ENCODE measurements around the gene UBXN2A. TPM values are rescaled to one million over a fixed set of nuclear protein-coding genes. Genes with fewer than 3 reads are reported as not detected.

Gene UBXN2A
- total RNA-seq, 2 experiments from 2014 or later = 9.6 to 11.9 TPM

Other genes with a start within 250 kb of the UBXN2A start
- 10 to 100 TPM; 24.7 to 25.6 TPM for gene ATAD2B, start 13.3 kb upstream of the UBXN2A start, total RNA-seq
- gene MFSD2B, start 69.6 kb downstream of the UBXN2A start, total RNA-seq = not detected
- gene WDCP, start 106.9 kb downstream of the UBXN2A start, total RNA-seq = 10 to 100 TPM; 16.3 to 21.8 TPM
- gene FKBP1B, start 109.3 kb downstream of the UBXN2A start, total RNA-seq = 1 to 10 TPM; 1.0 to 1.9 TPM
- 10 to 100 TPM; 82.3 to 88.5 TPM for gene SF3B6, start 135.9 kb downstream of the UBXN2A start, total RNA-seq
- 1 to 10 TPM; 2.5 to 2.7 TPM for gene TP53I3, start 144.4 kb downstream of the UBXN2A start, total RNA-seq
- not detected for gene PFN4, start 182.9 kb downstream of the UBXN2A start, total RNA-seq
- 1 to 10 TPM; 7.9 to 8.7 TPM for gene FAM228B, start 183.0 kb downstream of the UBXN2A start, total RNA-seq
- under 1 TPM in 1 of 2 experiments, not detected in 1; 0.23 TPM for gene FAM228A, start 234.6 kb downstream of the UBXN2A start, total RNA-seq

Measured in activated CD4-positive, alpha-beta T cell treated with anti-CD3 and anti-CD28 coated beads, Interleukin-2, amount 10 ng/mL, durations not matched to agents 7 days and 5 days (primary cell).